Epithelial cell of proximal tubule (primary cell): ENCODE results near the gene FTO. TPM values are rescaled to one million over a fixed set of nuclear protein-coding genes. Genes with fewer than 3 reads are reported as not detected.

ENCODE experiments used
- DNase-seq: peaks from one replicate; pipeline ENCODE4 v3.0.0-alpha.2; 2011; ENCODE audit warnings: low read depth
- H3K4me3 ChIP-seq: 2 replicates; pipeline ENCODE4 v1.5.1; 2011; ENCODE audit warnings: low read depth, mild to moderate bottlenecking, low read length
- CTCF ChIP-seq: conservative IDR thresholded peaks from 2 replicates; pipeline ENCODE4 v1.5.1; 2012; ENCODE audit warnings: low read depth, mild to moderate bottlenecking, low read length
- total RNA-seq: library from RNA; depleted of rRNA; stranded (reverse); fragments of >200 nt; gene quantifications from 2 replicates; pipeline ENCODE4 v1.2.3, GENCODE V29; 2015

FTO gene
- total RNA-seq, 1 donor from 2014 or later, result 62.7 TPM

GRCh38 chr16:54009464-54010176 lies 305.7 kb downstream of the FTO start:
- no peak overlapping the region for H3K4me3 ChIP-seq
- no peak for TF ChIP-seq CTCF
- DNase-seq, result no peak

GRCh38 chr16:54015147-54015546 lies 311.2 kb downstream of the FTO start:
- H3K4me3 ChIP-seq, result no peak overlapping the region
- no peak for TF ChIP-seq CTCF
- DNase-seq, result peak; percentile 29

GRCh38 chr16:54022362-54022761 lies 318.4 kb downstream of the FTO start:
- TF ChIP-seq CTCF, result no peak
- no peak overlapping the region for H3K4me3 ChIP-seq
- DNase-seq, result no peak

GRCh38 chr16:54026456-54026855 lies 322.5 kb downstream of the FTO start:
- H3K4me3 ChIP-seq, result no peak overlapping the region
- TF ChIP-seq CTCF, result no peak
- no peak for DNase-seq

GRCh38 chr16:54027062-54027461 lies 323.1 kb downstream of the FTO start:
- no peak for TF ChIP-seq CTCF
- DNase-seq, result no peak
- no peak overlapping the region for H3K4me3 ChIP-seq

GRCh38 chr16:54027558-54027957 lies 323.6 kb downstream of the FTO start:
- TF ChIP-seq CTCF, result no peak
- DNase-seq, result no peak
- H3K4me3 ChIP-seq, result no peak overlapping the region

- TF ChIP-seq CTCF, result no peak
- DNase-seq, result no peak
- H3K4me3 ChIP-seq, result no peak overlapping the region
Observed at GRCh38 chr16:54027995-54028394, 324.0 kb downstream of the FTO start.
